ENCODE data around the gene EPB41.

The EPB41 gene

GRCh38 chr1:28886731-28887418 is 27.5 kb upstream of the EPB41 start (continued):
- TF ChIP-seq, protein P1, sequence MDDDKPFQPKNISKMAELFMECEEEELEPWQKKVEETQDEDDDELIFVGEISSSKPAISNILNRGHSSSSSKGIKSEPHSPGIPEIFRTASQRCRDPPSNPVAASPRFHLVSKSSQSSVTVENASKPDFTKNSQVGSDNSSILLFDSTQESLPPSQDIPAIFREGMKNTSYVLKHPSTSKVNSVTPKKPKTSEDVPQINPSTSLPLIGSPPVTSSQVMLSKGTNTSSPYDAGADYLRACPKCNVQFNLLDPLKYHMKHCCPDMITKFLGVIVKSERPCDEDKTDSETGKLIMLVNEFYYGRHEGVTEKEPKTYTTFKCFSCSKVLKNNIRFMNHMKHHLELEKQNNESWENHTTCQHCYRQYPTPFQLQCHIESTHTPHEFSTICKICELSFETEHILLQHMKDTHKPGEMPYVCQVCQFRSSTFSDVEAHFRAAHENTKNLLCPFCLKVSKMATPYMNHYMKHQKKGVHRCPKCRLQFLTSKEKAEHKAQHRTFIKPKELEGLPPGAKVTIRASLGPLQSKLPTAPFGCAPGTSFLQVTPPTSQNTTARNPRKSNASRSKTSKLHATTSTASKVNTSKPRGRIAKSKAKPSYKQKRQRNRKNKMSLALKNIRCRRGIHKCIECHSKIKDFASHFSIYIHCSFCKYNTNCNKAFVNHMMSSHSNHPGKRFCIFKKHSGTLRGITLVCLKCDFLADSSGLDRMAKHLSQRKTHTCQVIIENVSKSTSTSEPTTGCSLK (tag by site-specific recombination; IDR thresholded peaks at IDR 0.05) = no peak
- TF ChIP-seq, protein P2, sequence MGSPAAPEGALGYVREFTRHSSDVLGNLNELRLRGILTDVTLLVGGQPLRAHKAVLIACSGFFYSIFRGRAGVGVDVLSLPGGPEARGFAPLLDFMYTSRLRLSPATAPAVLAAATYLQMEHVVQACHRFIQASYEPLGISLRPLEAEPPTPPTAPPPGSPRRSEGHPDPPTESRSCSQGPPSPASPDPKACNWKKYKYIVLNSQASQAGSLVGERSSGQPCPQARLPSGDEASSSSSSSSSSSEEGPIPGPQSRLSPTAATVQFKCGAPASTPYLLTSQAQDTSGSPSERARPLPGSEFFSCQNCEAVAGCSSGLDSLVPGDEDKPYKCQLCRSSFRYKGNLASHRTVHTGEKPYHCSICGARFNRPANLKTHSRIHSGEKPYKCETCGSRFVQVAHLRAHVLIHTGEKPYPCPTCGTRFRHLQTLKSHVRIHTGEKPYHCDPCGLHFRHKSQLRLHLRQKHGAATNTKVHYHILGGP (tag by site-specific recombination; IDR thresholded peaks at IDR 0.05) = no peak
- TF ChIP-seq ZNF426 (tag by site-specific recombination; IDR thresholded peaks at IDR 0.05) = no peak
- TF ChIP-seq ZNF362 (tag by site-specific recombination; IDR thresholded peaks at IDR 0.05) = no peak
- TF ChIP-seq, protein P3, sequence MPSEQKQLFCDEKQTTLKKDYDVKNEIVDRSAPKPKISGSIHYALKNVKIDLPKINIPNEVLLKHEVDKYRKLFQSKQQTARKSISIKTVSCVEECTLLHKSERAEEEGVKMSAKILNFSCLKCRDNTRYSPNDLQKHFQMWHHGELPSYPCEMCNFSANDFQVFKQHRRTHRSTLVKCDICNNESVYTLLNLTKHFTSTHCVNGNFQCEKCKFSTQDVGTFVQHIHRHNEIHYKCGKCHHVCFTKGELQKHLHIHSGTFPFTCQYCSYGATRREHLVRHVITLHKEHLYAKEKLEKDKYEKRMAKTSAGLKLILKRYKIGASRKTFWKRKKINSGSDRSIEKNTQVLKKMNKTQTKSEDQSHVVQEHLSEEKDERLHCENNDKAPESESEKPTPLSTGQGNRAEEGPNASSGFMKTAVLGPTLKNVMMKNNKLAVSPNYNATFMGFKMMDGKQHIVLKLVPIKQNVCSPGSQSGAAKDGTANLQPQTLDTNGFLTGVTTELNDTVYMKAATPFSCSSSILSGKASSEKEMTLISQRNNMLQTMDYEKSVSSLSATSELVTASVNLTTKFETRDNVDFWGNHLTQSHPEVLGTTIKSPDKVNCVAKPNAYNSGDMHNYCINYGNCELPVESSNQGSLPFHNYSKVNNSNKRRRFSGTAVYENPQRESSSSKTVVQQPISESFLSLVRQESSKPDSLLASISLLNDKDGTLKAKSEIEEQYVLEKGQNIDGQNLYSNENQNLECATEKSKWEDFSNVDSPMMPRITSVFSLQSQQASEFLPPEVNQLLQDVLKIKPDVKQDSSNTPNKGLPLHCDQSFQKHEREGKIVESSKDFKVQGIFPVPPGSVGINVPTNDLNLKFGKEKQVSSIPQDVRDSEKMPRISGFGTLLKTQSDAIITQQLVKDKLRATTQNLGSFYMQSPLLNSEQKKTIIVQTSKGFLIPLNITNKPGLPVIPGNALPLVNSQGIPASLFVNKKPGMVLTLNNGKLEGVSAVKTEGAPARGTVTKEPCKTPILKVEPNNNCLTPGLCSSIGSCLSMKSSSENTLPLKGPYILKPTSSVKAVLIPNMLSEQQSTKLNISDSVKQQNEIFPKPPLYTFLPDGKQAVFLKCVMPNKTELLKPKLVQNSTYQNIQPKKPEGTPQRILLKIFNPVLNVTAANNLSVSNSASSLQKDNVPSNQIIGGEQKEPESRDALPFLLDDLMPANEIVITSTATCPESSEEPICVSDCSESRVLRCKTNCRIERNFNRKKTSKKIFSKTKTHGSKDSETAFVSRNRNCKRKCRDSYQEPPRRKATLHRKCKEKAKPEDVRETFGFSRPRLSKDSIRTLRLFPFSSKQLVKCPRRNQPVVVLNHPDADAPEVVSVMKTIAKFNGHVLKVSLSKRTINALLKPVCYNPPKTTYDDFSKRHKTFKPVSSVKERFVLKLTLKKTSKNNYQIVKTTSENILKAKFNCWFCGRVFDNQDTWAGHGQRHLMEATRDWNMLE (tag by site-specific recombination; conservative IDR thresholded peaks at IDR 0.05; ENCODE audit: low read depth) = no peak
- TF ChIP-seq ZNF645 (tag by site-specific recombination; IDR thresholded peaks at IDR 0.05) = no peak
- peak; percentile 98 for TF ChIP-seq ATF2 (tag by site-specific recombination; IDR thresholded peaks at IDR 0.05; ENCODE audit: low read depth)
- TF ChIP-seq, protein P4, sequence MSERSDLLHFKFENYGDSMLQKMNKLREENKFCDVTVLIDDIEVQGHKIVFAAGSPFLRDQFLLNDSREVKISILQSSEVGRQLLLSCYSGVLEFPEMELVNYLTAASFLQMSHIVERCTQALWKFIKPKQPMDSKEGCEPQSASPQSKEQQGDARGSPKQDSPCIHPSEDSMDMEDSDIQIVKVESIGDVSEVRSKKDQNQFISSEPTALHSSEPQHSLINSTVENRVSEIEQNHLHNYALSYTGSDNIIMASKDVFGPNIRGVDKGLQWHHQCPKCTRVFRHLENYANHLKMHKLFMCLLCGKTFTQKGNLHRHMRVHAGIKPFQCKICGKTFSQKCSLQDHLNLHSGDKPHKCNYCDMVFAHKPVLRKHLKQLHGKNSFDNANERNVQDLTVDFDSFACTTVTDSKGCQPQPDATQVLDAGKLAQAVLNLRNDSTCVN (tag by site-specific recombination; optimal IDR thresholded peaks at IDR 0.05) = peak; percentile 49
- no peak for TF ChIP-seq OSR2 (tag by site-specific recombination; IDR thresholded peaks at IDR 0.05)
- no peak for TF ChIP-seq ZBTB49 (tag by site-specific recombination; IDR thresholded peaks at IDR 0.05; ENCODE audit: low read depth)
- TF ChIP-seq ZBTB48 (tag by site-specific recombination; IDR thresholded peaks at IDR 0.05) = peak; percentile 52; the same call in 1 of the 2 replicates
- TF ChIP-seq, protein P5, sequence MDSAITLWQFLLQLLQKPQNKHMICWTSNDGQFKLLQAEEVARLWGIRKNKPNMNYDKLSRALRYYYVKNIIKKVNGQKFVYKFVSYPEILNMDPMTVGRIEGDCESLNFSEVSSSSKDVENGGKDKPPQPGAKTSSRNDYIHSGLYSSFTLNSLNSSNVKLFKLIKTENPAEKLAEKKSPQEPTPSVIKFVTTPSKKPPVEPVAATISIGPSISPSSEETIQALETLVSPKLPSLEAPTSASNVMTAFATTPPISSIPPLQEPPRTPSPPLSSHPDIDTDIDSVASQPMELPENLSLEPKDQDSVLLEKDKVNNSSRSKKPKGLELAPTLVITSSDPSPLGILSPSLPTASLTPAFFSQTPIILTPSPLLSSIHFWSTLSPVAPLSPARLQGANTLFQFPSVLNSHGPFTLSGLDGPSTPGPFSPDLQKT (IDR thresholded peaks at IDR 0.05; ENCODE audit: borderline replicate concordance, low read depth, low read length) = no peak
- no peak for TF ChIP-seq ZNF214 (tag by site-specific recombination; IDR thresholded peaks at IDR 0.05; ENCODE audit: borderline replicate concordance)
- TF ChIP-seq, protein P6, sequence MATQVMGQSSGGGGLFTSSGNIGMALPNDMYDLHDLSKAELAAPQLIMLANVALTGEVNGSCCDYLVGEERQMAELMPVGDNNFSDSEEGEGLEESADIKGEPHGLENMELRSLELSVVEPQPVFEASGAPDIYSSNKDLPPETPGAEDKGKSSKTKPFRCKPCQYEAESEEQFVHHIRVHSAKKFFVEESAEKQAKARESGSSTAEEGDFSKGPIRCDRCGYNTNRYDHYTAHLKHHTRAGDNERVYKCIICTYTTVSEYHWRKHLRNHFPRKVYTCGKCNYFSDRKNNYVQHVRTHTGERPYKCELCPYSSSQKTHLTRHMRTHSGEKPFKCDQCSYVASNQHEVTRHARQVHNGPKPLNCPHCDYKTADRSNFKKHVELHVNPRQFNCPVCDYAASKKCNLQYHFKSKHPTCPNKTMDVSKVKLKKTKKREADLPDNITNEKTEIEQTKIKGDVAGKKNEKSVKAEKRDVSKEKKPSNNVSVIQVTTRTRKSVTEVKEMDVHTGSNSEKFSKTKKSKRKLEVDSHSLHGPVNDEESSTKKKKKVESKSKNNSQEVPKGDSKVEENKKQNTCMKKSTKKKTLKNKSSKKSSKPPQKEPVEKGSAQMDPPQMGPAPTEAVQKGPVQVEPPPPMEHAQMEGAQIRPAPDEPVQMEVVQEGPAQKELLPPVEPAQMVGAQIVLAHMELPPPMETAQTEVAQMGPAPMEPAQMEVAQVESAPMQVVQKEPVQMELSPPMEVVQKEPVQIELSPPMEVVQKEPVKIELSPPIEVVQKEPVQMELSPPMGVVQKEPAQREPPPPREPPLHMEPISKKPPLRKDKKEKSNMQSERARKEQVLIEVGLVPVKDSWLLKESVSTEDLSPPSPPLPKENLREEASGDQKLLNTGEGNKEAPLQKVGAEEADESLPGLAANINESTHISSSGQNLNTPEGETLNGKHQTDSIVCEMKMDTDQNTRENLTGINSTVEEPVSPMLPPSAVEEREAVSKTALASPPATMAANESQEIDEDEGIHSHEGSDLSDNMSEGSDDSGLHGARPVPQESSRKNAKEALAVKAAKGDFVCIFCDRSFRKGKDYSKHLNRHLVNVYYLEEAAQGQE (tag by site-specific recombination; IDR thresholded peaks at IDR 0.05) = no peak
